A549 (cell line): ENCODE results near the gene C4orf50.

Source experiments
- EP300 ChIP-seq, 2 experiments: fragments of >200 bp; sonication (Bioruptor Twin); formaldehyde crosslinking; IDR thresholded peaks; 2 replicates in 1 of 2; 3 replicates in 1 of 2; pipeline ENCODE4 v1.6.1; 2016 to 2017
- JUN ChIP-seq, 2 experiments: fragments of >200 bp; sonication (Bioruptor Twin); formaldehyde crosslinking; IDR thresholded peaks; 2 replicates in 1 of 2; 3 replicates in 1 of 2; pipeline ENCODE4 v1.6.1; 2016 to 2017
- POLR2A ChIP-seq: IDR thresholded peaks from 2 replicates; pipeline ENCODE4 v1.6.1; 2012; ENCODE audit warnings: mild to moderate bottlenecking, low read length
- TF ChIP-seq, protein P1 (sequence below): fragments of >200 bp; sonication (Bioruptor Twin); formaldehyde crosslinking; IDR thresholded peaks from 3 replicates; pipeline ENCODE4 v1.5.1; 2016
- TF ChIP-seq, protein P2 (sequence below): IDR thresholded peaks from 2 replicates; pipeline ENCODE4 v1.6.1; 2012

DNA sequence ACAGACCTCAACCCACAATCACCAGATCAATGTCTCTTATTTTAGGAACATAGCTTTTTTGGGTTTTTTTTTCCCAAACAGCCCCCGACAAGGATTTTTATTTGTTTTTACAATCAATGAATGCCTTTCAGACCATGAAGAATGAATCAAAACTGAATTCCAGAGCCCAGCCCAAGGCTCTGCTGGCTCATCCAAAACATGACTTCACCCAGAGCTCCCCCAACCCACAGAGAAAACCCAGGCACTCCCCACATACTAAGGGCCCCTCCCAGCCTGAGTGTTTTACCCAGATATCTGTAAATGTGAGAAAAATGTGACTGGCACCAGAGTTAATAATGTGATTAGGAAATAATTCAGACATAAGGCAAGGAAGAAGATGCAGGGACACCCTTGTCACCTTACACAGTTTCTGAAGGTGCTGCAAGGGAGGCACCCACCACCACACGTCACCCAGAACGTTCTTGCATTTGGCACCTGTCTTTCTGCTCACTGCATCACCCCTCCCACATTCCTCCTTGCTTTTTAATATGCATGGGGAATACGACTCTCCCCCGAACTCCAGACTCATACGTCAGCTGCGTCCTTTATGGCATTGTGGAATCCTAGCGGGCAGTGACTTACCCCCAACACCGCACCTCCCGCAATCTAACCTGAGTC is 47.8 kb upstream of the C4orf50 start:
- TF ChIP-seq, protein P1, sequence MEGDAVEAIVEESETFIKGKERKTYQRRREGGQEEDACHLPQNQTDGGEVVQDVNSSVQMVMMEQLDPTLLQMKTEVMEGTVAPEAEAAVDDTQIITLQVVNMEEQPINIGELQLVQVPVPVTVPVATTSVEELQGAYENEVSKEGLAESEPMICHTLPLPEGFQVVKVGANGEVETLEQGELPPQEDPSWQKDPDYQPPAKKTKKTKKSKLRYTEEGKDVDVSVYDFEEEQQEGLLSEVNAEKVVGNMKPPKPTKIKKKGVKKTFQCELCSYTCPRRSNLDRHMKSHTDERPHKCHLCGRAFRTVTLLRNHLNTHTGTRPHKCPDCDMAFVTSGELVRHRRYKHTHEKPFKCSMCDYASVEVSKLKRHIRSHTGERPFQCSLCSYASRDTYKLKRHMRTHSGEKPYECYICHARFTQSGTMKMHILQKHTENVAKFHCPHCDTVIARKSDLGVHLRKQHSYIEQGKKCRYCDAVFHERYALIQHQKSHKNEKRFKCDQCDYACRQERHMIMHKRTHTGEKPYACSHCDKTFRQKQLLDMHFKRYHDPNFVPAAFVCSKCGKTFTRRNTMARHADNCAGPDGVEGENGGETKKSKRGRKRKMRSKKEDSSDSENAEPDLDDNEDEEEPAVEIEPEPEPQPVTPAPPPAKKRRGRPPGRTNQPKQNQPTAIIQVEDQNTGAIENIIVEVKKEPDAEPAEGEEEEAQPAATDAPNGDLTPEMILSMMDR: no peak
- TF ChIP-seq POLR2A: no peak
- TF ChIP-seq JUN (IDR thresholded peaks at IDR 0.05): no peak
- no peak for TF ChIP-seq EP300 (IDR thresholded peaks at IDR 0.05)
- TF ChIP-seq, protein P2, sequence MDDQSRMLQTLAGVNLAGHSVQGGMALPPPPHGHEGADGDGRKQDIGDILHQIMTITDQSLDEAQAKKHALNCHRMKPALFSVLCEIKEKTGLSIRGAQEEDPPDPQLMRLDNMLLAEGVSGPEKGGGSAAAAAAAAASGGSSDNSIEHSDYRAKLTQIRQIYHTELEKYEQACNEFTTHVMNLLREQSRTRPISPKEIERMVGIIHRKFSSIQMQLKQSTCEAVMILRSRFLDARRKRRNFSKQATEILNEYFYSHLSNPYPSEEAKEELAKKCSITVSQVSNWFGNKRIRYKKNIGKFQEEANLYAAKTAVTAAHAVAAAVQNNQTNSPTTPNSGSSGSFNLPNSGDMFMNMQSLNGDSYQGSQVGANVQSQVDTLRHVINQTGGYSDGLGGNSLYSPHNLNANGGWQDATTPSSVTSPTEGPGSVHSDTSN: no peak
